Measurements from ENCODE around the gene PLEK2. TPM values are rescaled to one million over a fixed set of nuclear protein-coding genes. Genes with fewer than 3 reads are reported as not detected.
A peak's percentile ranks its signal among the peaks of the same experiment; 100 is the strongest.

Gene PLEK2
- total and polyA plus RNA-seq, 2 of the 13 experiments (the other 11 are each of a cell fraction or from before 2014, with no cell fraction given), result 0.26 to 1.5 TPM

- H3K9me3 ChIP-seq (ENCODE audit: low read length), result no peaks in the 10 kb centered on the region
- POLR2A ChIA-PET, result interaction anchor here (0.9 to 2.1 kb wide), 4 partner anchors 10 to 171 kb away, joined by 3 to 9 read pairs (median 5); partner anchors contain the start of gene PIGH
- no peak overlapping the region for H3K9ac ChIP-seq (ENCODE audit: insufficient read depth, low read depth, low read length)
- in situ Hi-C loops (cut with HindIII; ENCODE audit: extremely low pct_ligation_motif_present, low pct_unique_long_range_greater_than_20kb) (no loop called here), intact Hi-C loops (cut with micrococcal nuclease; ENCODE audit: unreplicated experiment) (loop anchor here (1.0 to 10.0 kb wide), 4 partner anchors 8 to 276 kb away; partner anchors contain the start of gene RDH12)
- H2AFZ ChIP-seq (ENCODE audit: low read length), result peak overlapping the region; percentile 86
- peak overlapping the region in 1 of 3 experiments; percentile 67; a peak in 2 of 6 replicates for H3K4me3 ChIP-seq (replicated peaks in 1 of 3; ENCODE audit: insufficient read depth in 1 of 3, low read depth in 2 of 3, low read length in 3 of 3)
- no peaks in the 10 kb centered on the region for H3K79me2 ChIP-seq (ENCODE audit: insufficient read depth, low read length)
- 0% methylated on average over 7 of the region's 7 CpGs for WGBS (ENCODE audit: low lambda C conversion rate)
- no TSS peak for BruUV-seq (replicated peaks)
- no peaks in the 10 kb centered on the region for H4K20me1 ChIP-seq (ENCODE audit: insufficient read depth, low read length)
- peaks cover 32% of the 10 kb centered on the region for H3K4me1 ChIP-seq (ENCODE audit: insufficient read depth, low read length)
- ATAC-seq (peak; percentile 90), FAIRE-seq (peak; percentile 81), DNase-seq (ENCODE audit: low spot score) (peak; percentile 60)
- H3K27me3 ChIP-seq (ENCODE audit: control insufficient read depth in 1 of 2, insufficient read depth in 2 of 2, low read length in 2 of 2), result peaks cover 0 to 16% of the 10 kb centered on the region in 2 experiments; a peak in 3 of 5 replicates
- H3K27ac ChIP-seq (ENCODE audit: extremely low read length, insufficient read depth, low read length), result no peak overlapping the region
- no peaks in the 10 kb centered on the region for H3K36me3 ChIP-seq (replicated peaks in 1 of 2; ENCODE audit: control insufficient read depth in 1 of 2, insufficient read depth in 2 of 2, low read length in 2 of 2)
- H3K4me2 ChIP-seq (ENCODE audit: low read depth, low read length), result peak overlapping the region; percentile 89
- CTCF ChIA-PET (ENCODE audit: low intra/inter-chr PET ratio, low total read pairs), result interaction anchor here (3.8 kb wide), 1 partner anchor 142 kb away, joined by 22 read pairs; no protein-coding TSS in a partner anchor
- TF ChIP-seq SAFB2 (CRISPR knock-in tag; IDR thresholded peaks at IDR 0.05; ENCODE audit: borderline replicate concordance, low read depth) (no peak), SRY (CRISPR knock-in tag; IDR thresholded peaks at IDR 0.05) (no peak), ZNF775 (CRISPR knock-in tag; IDR thresholded peaks at IDR 0.05; ENCODE audit: borderline replicate concordance) (0 out of 2 replicates have a peak, but pooled peaks have one; percentile 50), TOE1 (CRISPR knock-in tag; IDR thresholded peaks at IDR 0.05) (no peak), SP140L (CRISPR knock-in tag; IDR thresholded peaks at IDR 0.05; ENCODE audit: borderline replicate concordance) (no peak), ZNF564 (CRISPR knock-in tag; IDR thresholded peaks at IDR 0.05) (no peak), FOXA1 (IDR thresholded peaks at IDR 0.05) (no peak), FOXA1 (CRISPR knock-in tag; IDR thresholded peaks at IDR 0.05) (no peak), PAXIP1 (CRISPR knock-in tag; conservative IDR thresholded peaks at IDR 0.05) (peak; percentile 61), CERS6 (CRISPR knock-in tag; IDR thresholded peaks at IDR 0.05) (no peak), CREBL2 (CRISPR knock-in tag; IDR thresholded peaks at IDR 0.05; ENCODE audit: borderline replicate concordance) (no peak), ZNF292 (CRISPR knock-in tag; IDR thresholded peaks at IDR 0.05; ENCODE audit: borderline replicate concordance, low read depth) (peak; percentile 68; the same call in 1 of the 2 replicates), ZNF574 (CRISPR knock-in tag; IDR thresholded peaks at IDR 0.05) (0 out of 2 replicates have a peak, but pooled peaks have one; percentile 20), ZSCAN9 (CRISPR knock-in tag; IDR thresholded peaks at IDR 0.05; ENCODE audit: borderline replicate concordance) (0 out of 2 replicates have a peak, but pooled peaks have one; percentile 52), SMYD3 (CRISPR knock-in tag; IDR thresholded peaks at IDR 0.05) (no peak), ZNF251 (CRISPR knock-in tag; IDR thresholded peaks at IDR 0.05) (no peak)
Measured at GRCh38 chr14:67428501-67429031, 16.6 kb upstream of the PLEK2 start.
